ENCODE data around the gene NMNAT3. TPM values are rescaled to one million over a fixed set of nuclear protein-coding genes. Genes with fewer than 3 reads are reported as not detected.

The NMNAT3 gene
- 1.2 and 2.5 TPM in 2 replicates for total RNA-seq

DNA sequence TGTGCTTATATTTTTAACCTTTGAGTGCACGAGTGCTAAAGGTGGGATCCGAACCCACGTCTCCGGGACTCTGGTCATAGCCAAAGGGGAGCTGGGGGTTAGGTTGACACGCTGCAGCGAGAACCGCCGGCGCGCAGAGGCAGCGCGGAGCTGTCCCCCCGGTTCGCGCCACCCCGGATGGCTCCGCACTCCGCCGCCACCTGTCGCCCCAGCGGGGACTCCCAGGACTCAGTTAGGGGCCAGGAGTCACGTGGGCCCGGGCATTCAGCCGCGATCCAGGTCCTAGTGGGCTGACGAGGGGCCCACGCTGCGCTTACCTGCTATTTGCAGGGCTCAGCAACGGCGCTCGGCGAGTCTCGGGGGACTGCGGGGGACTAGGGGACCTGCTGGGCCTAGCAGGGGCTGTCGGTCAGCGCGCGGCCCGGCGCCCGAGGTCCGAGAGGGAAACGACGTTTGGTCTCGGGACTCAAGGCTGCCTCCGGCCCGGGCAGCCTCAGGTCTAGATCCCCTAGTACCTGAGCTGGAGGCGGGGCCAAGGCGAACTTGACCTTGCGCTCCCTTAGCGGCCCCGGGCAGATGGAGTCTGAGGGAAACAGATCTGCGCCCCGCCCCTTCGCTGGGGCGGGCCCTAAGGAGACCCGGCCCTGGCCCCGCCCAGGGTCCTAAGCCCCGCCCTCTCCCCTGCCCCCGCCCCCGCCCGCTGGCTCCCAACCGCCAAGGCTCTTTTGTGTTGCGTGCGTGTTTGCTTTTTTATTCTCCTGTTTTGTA is at the start of gene NMNAT3:
Gene NMNAT3, minus strand, starts transcription at position 585 of the 768 bp plus-strand sequence. CDS start 50,248 bp downstream, outside the sequence.

Other genes starting within 250 kb of the NMNAT3 start
- gene RBP2, start 201.5 kb downstream of the NMNAT3 start, total RNA-seq = not detected in 2 replicates
- gene RBP1, start 138.2 kb downstream of the NMNAT3 start, total RNA-seq = 58.9 and 82.2 TPM in 2 replicates